Ovary (tissue), 9 donors: Measurements from ENCODE around the gene CIDEA. TPM values are rescaled to one million over a fixed set of nuclear protein-coding genes. Genes with fewer than 3 reads are reported as not detected.
"Not testable (repeated sequence)": the region's sequence is repeated elsewhere in the genome, so short reads cannot be mapped to it uniquely, and the experiment has no call there.

Source experiments
- DNase-seq, 5 donors: peaks; one replicate each; pipeline ENCODE4 v3.0.0-alpha.2; 2019 to 2020
- H3K27ac ChIP-seq, 2 donors: fragments of 200-600 bp; one replicate each; pipeline versions ENCODE4 v1.5.1 to v1.8.0; 2019 to 2022
- H3K27me3 ChIP-seq: fragments of 200-600 bp; one replicate; pipeline ENCODE4 v1.8.0; 2022
- H3K36me3 ChIP-seq: fragments of 200-600 bp; sonication (generic); one replicate; pipeline ENCODE4 v1.5.1; 2019
- H3K4me1 ChIP-seq: one replicate; pipeline ENCODE4 v1.8.1; 2013; ENCODE audit warnings: mild to moderate bottlenecking, moderate library complexity; ENCODE audit not compliant: insufficient read depth
- H3K4me3 ChIP-seq: fragments of 200-600 bp; sonication (generic); one replicate; pipeline ENCODE4 v1.5.1; 2017
- H3K9me3 ChIP-seq, 2 donors: fragments of 200-600 bp in 1 of 2; sonication (generic) in 1 of 2; one replicate each; pipeline versions ENCODE4 v1.5.1 to v1.8.1; 2013 to 2019; ENCODE audit warnings: mild to moderate bottlenecking in 1 of 2, moderate library complexity in 1 of 2
- EP300 ChIP-seq: sonication (generic); formaldehyde crosslinking; IDR thresholded peaks from one replicate; pipeline ENCODE4 v1.6.1; 2017; ENCODE audit warnings: antibody characterized with exemption
- POLR2A ChIP-seq: fragments of 450-650 bp; IDR thresholded peaks from one replicate; pipeline ENCODE4 v1.6.1; 2017; ENCODE audit warnings: antibody characterized with exemption, mild to moderate bottlenecking, moderate library complexity
- WGBS, 3 donors: extraction: QIAGEN DNeasy Blood & Tissue Kit in 1 of 3; methylation state at CpG; one replicate each; pipeline versions ENCODE4 v1.1.5 to v1.1.7; 2013 to 2017; 5-methylcytosine and 5-hydroxymethylcytosine counted together
- intact Hi-C, 4 donors: fragments of 100-400 bp; cut with DNase I; formaldehyde crosslinking; loops; one replicate each; pipeline versions ENCODE4 v1.11.0 to v1.15.1; 2022 to 2023
- polyA plus RNA-seq, 2 donors: library from polyadenylated mRNA; stranded (reverse); fragments of 200-250 nt in 1 of 2; fragments of 350-450 nt in 1 of 2; fragmentation: Illumina TruSeq in 1 of 2; extraction: RNeasy Lipid Tissue Mini Kit (QIAGEN cat#74804) in 1 of 2; gene quantifications; one replicate each; pipeline ENCODE4 v1.2.3, GENCODE V29; 2013 to 2014
- total RNA-seq, 7 donors: library from RNA; depleted of rRNA in 2 of 7; stranded (reverse); fragments of >200 nt in 2 of 7; fragmentation: NEBNext Ultra II Directional in 3 of 7; extraction: Animal tissue kit (Norgen Biotek cat#: 25700) in 3 of 7; gene quantifications; one replicate each; pipeline versions ENCODE4 v1.1.0 to v1.2.4, GENCODE V29; 2016 to 2023
- TF ChIP-seq, protein P1 (sequence below), 3 donors: fragments of 450-650 bp in 2 of 3; fragments of 200-600 bp in 1 of 3; IDR thresholded peaks; one replicate each; pipeline versions ENCODE4 v1.5.1 to v1.8.0; 2016 to 2022; ENCODE audit warnings: antibody characterized with exemption in 3 of 3, mild to moderate bottlenecking in 1 of 3
- donor health status: DM: no; HTN: no; CAD: no; lungs with moderate emphysema.
- donor health status: DM: no; HTN: no; CAD: no.
- donor health status: Bipolar disorder and iron deficiency.
- donor health status: DM: yes; HTN: yes; CAD: no.
- donor health status: DM: no; HTN: no; CAD: no.
- donor health status: DM: yes; HTN: yes; CAD: no.

CIDEA gene
- total and polyA plus RNA-seq, 9 donors, result 0.15 TPM; not detected in 8

DNA sequence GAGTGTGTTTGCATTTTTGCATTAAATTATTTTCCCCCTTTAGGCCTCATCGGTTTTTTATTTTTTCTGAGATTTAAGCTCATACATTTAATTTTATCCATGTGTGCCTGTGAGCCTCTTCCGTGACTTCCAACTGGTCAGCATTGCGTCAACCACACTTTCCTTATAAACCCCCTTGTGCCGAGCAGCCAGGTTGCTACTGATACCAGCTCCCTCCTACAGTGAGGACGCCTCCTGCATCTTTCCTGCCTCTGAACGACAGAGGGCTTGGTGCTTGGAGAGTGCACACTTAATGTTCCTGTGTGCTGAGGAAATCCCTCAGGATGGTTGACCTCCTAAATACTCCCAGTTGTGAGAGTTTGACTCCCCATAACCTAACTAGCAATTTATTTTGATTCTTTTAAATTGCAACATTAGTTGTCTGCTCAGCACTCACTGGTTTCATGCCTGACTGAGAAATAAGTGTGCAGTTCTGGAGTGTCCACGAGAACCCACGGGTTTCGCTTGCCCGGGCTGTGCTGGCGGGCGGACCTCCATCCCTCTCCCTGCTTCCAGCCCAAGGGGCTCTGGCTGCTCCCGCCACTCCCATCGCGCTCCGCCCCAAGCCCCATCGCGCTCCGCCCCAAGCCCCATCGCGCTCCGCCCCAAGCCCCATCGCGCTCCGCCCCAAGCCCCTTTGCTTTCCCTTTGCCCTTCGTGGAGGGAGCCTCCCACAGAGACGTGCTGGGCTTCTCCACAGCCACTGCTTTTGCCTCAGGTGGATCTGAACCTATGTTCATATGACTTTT lies 26.6 kb upstream of the CIDEA start:
- H3K27me3 ChIP-seq, intact Hi-C loops: not testable (repeated sequence)

DNA sequence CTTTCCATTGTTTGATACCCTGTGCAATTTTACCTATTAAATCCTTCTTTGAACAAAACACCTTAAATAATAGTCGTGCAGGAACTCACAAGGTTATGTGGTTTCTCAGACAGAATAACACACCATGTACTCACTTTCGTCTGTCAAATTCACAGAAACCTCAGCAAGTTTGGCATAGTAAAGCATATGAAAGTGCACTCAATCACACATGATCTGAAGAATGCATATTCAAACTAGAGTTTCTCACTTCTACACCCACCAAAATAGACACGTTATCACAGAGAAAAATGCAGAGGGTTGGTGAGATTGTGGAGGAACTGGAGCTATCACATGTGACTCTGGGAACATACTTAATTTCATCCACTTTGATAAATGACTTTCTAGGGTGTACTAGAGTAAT lies 25.9 kb upstream of the CIDEA start:
- H3K9me3 ChIP-seq, H3K4me1 ChIP-seq, DNase-seq, H3K36me3 ChIP-seq, H3K27me3 ChIP-seq, H3K27ac ChIP-seq, H3K4me3 ChIP-seq, intact Hi-C loops: not testable (repeated sequence)
- WGBS, 3 donors, result 20 to 44% methylated on average over 1 to 3 of the region's 3 CpGs; no CpG with 5 or more reads in 1 of the 3 donors

More for the DNA sequence above, 26.6 kb upstream of the CIDEA start:
- DNase-seq, H3K36me3 ChIP-seq, H3K4me1 ChIP-seq, H3K9me3 ChIP-seq, H3K4me3 ChIP-seq, H3K27ac ChIP-seq: not testable (repeated sequence)
- WGBS, 3 donors, result 33 to 66% (median 45%) methylated on average over 5 to 12 of the region's 27 CpGs

DNA sequence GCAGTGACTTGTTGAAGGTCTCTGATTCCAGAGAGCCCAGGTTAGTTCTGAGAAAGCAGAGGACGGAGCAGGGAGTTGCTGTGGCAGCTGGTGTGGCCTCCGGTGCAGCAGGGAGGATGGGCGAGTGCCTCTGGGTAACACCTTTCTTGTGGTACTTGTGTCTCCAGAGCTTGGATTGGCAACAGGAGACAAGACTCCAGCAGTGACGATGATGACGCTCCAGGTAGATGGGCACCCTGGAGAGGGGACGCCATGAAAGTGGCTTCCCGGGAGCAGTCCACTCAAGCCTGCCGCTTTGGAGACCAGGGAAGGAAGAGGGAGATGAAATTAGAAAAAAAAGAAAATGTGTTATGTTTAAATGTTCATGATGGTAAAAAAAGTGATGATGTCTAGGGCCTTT lies 23.6 kb upstream of the CIDEA start:
- H3K27ac ChIP-seq, H3K27me3 ChIP-seq, H3K36me3 ChIP-seq, intact Hi-C loops, H3K9me3 ChIP-seq, H3K4me1 ChIP-seq, H3K4me3 ChIP-seq, DNase-seq: not testable (repeated sequence)
- WGBS, 3 donors, result 88 to 98% (median 93%) methylated on average over 8 of the region's 8 CpGs

DNA sequence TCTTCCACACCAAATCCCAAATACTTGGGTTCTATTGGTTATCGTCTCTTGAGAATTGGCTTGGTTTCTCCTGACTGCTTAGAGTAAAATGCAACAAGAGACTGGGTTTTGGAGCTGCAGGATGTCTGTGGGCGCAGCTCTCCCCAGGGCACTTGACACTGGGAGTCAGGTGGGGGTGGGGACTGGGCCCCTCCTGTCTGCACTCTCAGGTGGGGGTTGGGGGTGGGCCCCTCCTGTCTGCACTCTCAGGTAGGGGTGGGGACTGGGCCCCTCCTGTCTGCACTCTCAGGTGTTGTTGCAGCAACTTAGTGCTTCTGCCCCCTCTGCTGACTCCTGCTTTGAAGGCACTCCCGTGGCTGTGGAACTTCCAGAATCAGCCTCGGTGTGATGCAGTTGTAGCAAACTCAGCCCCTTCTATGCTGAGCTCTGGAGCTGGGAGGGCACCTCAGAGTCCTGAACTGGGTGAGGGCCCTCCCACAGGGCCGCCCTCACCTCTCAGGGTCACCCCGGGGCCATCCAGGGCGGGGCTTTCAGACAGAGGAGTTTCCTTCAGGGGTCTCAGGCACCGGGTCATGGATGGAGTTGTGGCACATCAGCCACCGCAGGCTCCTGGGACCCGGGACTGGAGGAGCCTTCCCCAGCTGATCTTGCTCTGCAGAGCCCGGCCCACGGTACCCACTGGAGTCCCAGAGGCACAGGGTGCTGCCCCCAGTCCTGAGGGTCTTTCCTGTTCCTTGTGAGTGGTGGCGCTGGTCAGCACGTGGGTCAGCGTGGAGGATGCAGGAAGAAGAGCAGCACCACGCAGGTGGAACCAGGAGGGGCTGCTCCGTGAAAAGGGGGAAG lies 22.9 kb upstream of the CIDEA start:
- intact Hi-C loops, result no loop called here
- no peaks in the 10 kb centered on the region for H3K9me3 ChIP-seq
- WGBS, 3 donors, result 81 to 86% (median 84%) methylated on average over 16 to 17 of the region's 17 CpGs
- no peaks in the 10 kb centered on the region for H3K27me3 ChIP-seq
- no peak overlapping the region for H3K27ac ChIP-seq
- DNase-seq, result no peak
- H3K4me1 ChIP-seq, result no peaks in the 10 kb centered on the region
- TF ChIP-seq, protein P1, sequence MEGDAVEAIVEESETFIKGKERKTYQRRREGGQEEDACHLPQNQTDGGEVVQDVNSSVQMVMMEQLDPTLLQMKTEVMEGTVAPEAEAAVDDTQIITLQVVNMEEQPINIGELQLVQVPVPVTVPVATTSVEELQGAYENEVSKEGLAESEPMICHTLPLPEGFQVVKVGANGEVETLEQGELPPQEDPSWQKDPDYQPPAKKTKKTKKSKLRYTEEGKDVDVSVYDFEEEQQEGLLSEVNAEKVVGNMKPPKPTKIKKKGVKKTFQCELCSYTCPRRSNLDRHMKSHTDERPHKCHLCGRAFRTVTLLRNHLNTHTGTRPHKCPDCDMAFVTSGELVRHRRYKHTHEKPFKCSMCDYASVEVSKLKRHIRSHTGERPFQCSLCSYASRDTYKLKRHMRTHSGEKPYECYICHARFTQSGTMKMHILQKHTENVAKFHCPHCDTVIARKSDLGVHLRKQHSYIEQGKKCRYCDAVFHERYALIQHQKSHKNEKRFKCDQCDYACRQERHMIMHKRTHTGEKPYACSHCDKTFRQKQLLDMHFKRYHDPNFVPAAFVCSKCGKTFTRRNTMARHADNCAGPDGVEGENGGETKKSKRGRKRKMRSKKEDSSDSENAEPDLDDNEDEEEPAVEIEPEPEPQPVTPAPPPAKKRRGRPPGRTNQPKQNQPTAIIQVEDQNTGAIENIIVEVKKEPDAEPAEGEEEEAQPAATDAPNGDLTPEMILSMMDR (IDR thresholded peaks at IDR 0.05), result no peak
- no peak for TF ChIP-seq POLR2A
- TF ChIP-seq EP300, result no peak
- no peak overlapping the region for H3K4me3 ChIP-seq
- H3K36me3 ChIP-seq, result no peaks in the 10 kb centered on the region

DNA sequence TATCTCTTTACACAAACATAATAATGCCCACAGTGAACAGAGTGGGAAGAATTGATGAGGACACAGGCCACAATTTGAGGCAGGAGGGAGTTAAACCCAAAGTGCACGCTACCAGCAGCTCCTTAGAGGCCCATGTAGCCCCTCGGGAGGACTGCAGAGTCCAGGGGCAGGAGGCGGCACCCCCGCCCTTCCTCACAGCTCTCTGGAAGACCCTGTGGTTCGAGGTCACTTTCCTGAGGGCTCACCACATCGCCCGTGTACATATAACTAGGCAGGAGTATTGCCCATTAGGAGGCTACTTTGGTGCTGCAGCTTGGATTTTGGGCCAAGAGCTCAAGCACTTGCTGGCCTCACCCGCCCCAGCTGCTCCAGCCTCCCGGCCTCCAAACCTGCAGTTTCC lies 22.2 kb upstream of the CIDEA start:
- H3K27ac ChIP-seq, result no peak overlapping the region
- 86 to 88% (median 86%) methylated on average over 9 of the region's 9 CpGs for WGBS, 3 donors
- H3K9me3 ChIP-seq, result no peaks in the 10 kb centered on the region
- DNase-seq, result no peak
- H3K36me3 ChIP-seq, result no peaks in the 10 kb centered on the region
- intact Hi-C loops, result no loop called here
- no peak overlapping the region for H3K4me3 ChIP-seq
- H3K27me3 ChIP-seq, result no peaks in the 10 kb centered on the region
- TF ChIP-seq, protein P1 (IDR thresholded peaks at IDR 0.05), result no peak
- TF ChIP-seq POLR2A (no peak), EP300 (no peak)
- peaks cover 1% of the 10 kb centered on the region for H3K4me1 ChIP-seq

DNA sequence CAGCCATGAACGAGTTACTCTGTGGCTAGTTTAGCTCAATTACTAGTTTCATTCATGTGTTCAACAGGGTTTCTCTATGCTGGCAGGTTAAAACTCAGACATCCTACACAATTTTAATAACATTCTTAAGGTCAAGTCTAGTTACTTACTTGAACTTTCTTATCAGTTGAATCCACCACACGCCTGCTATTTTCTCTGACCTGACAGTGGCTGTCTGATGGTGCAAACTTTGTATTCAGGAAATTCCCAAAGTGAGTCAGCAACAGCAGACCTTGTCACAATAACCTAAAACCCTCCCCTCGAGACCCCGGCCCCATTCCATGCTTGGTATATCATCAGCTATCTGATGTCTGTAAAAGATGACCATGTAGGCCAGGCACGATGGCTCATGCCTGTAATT lies 20.8 kb upstream of the CIDEA start:
- Histone ChIP-seq H3K27ac (no peak overlapping the region), H3K36me3 (no peaks in the 10 kb centered on the region), H3K4me3 (no peak overlapping the region), H3K27me3 (no peaks in the 10 kb centered on the region), H3K4me1 (peaks cover 1% of the 10 kb centered on the region), H3K9me3 (no peaks in the 10 kb centered on the region)
- TF ChIP-seq EP300 (no peak), POLR2A (no peak)
- TF ChIP-seq, protein P1 (IDR thresholded peaks at IDR 0.05), result no peak
- 54 to 57% (median 54%) methylated on average over 5 of the region's 5 CpGs for whole genome bisulfite sequencing, 3 donors
- DNase-seq, result no peak
- intact Hi-C loops, result no loop called here
